Loucy (cell line): ENCODE data around the gene THTPA.
A peak's percentile ranks its signal among the peaks of the same experiment; 100 is the strongest.

Experiments used
- H2AFZ ChIP-seq: fragments of 200-600 bp; sonication (generic); 2 replicates; pipeline ENCODE4 v1.6.0; 2016; ENCODE audit warnings: antibody characterized with exemption, mild to moderate bottlenecking, low read length, moderate library complexity
- H3F3A ChIP-seq: fragments of 200-600 bp; 2 replicates; pipeline ENCODE4 v1.6.0; 2016; ENCODE audit warnings: antibody characterized with exemption, low read depth, mild to moderate bottlenecking
- H3K27me3 ChIP-seq: fragments of 200-600 bp; sonication (generic); 2 replicates; pipeline ENCODE4 v1.6.1; 2014; ENCODE audit warnings: low read length, mild to moderate bottlenecking; ENCODE audit not compliant: insufficient read depth, poor library complexity, severe bottlenecking
- H3K36me3 ChIP-seq: fragments of 200-600 bp; sonication (generic); 2 replicates; pipeline ENCODE4 v1.6.1; 2016; ENCODE audit warnings: low read length; ENCODE audit not compliant: insufficient read depth
- H3K4me1 ChIP-seq: fragments of 200-600 bp; sonication (generic); 2 replicates; pipeline ENCODE4 v1.5.1; 2014; ENCODE audit warnings: low read length, mild to moderate bottlenecking; ENCODE audit not compliant: insufficient read depth, poor library complexity, severe bottlenecking
- H3K4me2 ChIP-seq: fragments of 200-600 bp; sonication (generic); 2 replicates; pipeline ENCODE4 v1.6.0; 2014; ENCODE audit warnings: antibody characterized with exemption, low read length, low read depth, mild to moderate bottlenecking; ENCODE audit not compliant: poor library complexity, severe bottlenecking
- H3K4me3 ChIP-seq: fragments of 200-600 bp; sonication (generic); 2 replicates; pipeline ENCODE4 v1.5.1; 2014; ENCODE audit warnings: low read length, mild to moderate bottlenecking, mixed read lengths; ENCODE audit not compliant: poor library complexity, severe bottlenecking
- H3K79me2 ChIP-seq: fragments of 200-600 bp; sonication (generic); 2 replicates; pipeline ENCODE4 v1.6.1; 2014; ENCODE audit warnings: low read length; ENCODE audit not compliant: insufficient read depth
- H3K9ac ChIP-seq: fragments of 200-600 bp; sonication (generic); 2 replicates; pipeline ENCODE4 v1.6.0; 2014; ENCODE audit warnings: mild to moderate bottlenecking, low read depth, low read length, moderate library complexity; ENCODE audit not compliant: poor library complexity, severe bottlenecking
- H3K9me2 ChIP-seq: fragments of 200-600 bp; sonication (generic); replicated peaks from 2 replicates; pipeline ENCODE4 v1.6.1; 2016; ENCODE audit warnings: low read depth, low read length, mixed read lengths
- H3K9me3 ChIP-seq: fragments of 200-600 bp; sonication (generic); 2 replicates; pipeline ENCODE4 v1.6.1; 2014; ENCODE audit warnings: mild to moderate bottlenecking, antibody characterized with exemption, low read length, low read depth; ENCODE audit not compliant: insufficient read depth
- H4K20me1 ChIP-seq: fragments of 200-600 bp; sonication (generic); 2 replicates; pipeline ENCODE4 v1.6.0; 2014; ENCODE audit warnings: antibody characterized with exemption, low read length, mild to moderate bottlenecking; ENCODE audit not compliant: insufficient read depth, poor library complexity, severe bottlenecking
- EZH2phosphoT487 ChIP-seq: fragments of 200-600 bp; IDR thresholded peaks from 2 replicates; pipeline ENCODE4 v1.6.1; 2018; ENCODE audit warnings: antibody characterized with exemption, mild to moderate bottlenecking, moderate library complexity, borderline replicate concordance
- TF ChIP-seq, protein P1 (sequence below): fragments of 200-600 bp; sonication (generic); conservative IDR thresholded peaks from 2 replicates; pipeline ENCODE4 v1.5.1; 2014; ENCODE audit warnings: mild to moderate bottlenecking, antibody characterized with exemption, low read length

THTPA gene

DNA sequence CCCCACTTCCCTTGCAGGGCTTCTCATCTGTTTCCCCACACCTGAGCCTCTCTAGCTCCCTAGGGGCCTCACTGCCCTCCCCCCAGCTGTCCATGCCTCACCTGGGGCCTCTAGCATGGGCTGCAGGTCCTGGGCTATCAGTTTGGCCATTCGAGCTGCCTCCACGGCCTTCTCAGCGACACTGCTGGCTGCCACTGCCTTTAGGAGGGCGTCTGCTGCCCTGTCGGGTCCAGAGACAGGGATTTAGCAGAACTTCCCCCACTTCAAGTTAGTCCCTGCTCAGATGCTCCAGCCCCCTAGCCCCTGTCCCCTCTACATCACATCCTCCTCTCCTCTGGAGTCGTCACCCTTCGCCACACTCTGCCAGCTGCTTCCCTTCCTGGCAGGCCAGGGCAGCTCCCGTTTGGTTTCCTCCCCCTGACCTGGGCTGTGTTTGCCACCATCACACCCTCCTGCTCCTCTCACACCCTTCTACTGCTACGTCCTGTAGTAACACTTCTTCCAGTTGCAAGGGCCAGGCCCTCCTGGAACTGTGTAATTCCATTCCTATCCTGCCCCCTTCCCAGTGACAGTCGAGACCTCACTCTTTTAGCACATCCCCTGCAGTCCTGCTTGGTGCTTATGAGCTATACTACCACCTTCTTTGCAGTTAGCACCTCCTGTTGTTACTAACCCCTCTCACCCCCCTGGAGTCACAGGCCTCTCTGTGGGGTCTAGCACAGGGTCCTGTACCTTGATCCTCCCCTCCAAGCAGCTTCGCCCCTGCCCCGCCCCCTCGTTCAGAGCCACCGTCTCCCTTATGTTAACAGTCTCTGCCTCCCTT lies 15.8 kb downstream of the THTPA start:
- Histone ChIP-seq H3K36me3 (no peaks in the 10 kb centered on the region), H2AFZ (no peak overlapping the region), H4K20me1 (peaks cover 2% of the 10 kb centered on the region), H3K9ac (peak overlapping the region; percentile 28), H3K79me2 (peaks cover 11% of the 10 kb centered on the region), H3K9me2 (no peaks in the 10 kb centered on the region), H3K9me3 (no peaks in the 10 kb centered on the region), H3K4me2 (no peak overlapping the region), H3F3A (peaks cover 8% of the 10 kb centered on the region; the same call in 1 of the 2 replicates), H3K27me3 (no peaks in the 10 kb centered on the region), H3K4me1 (peaks cover 30% of the 10 kb centered on the region), H3K4me3 (no peak overlapping the region)
- no peak for TF ChIP-seq EZH2phosphoT487
- TF ChIP-seq, protein P1, sequence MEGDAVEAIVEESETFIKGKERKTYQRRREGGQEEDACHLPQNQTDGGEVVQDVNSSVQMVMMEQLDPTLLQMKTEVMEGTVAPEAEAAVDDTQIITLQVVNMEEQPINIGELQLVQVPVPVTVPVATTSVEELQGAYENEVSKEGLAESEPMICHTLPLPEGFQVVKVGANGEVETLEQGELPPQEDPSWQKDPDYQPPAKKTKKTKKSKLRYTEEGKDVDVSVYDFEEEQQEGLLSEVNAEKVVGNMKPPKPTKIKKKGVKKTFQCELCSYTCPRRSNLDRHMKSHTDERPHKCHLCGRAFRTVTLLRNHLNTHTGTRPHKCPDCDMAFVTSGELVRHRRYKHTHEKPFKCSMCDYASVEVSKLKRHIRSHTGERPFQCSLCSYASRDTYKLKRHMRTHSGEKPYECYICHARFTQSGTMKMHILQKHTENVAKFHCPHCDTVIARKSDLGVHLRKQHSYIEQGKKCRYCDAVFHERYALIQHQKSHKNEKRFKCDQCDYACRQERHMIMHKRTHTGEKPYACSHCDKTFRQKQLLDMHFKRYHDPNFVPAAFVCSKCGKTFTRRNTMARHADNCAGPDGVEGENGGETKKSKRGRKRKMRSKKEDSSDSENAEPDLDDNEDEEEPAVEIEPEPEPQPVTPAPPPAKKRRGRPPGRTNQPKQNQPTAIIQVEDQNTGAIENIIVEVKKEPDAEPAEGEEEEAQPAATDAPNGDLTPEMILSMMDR, result no peak

DNA sequence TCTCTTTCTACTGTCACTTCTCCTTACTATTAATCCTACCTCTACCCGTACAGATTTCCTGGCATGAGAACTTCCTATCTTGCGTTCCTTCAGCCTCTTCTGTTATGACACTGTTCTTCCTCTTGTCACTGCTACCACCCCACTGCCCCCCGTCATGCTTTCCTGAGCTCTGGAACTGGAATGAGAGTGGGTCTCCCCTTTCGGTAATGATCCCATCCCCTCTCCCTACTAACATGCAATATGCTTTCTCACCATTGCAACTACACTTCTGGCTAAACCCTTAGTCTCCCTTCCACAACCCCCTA lies 16.4 kb downstream of the THTPA start:
- Histone ChIP-seq H3K27me3 (no peaks in the 10 kb centered on the region), H3K4me3 (no peak overlapping the region), H3K4me1 (peaks cover 30% of the 10 kb centered on the region), H2AFZ (peak overlapping the region; percentile 57), H3K9me2 (no peaks in the 10 kb centered on the region), H3F3A (peaks cover 8% of the 10 kb centered on the region; the same call in 1 of the 2 replicates), H3K9me3 (no peaks in the 10 kb centered on the region), H3K4me2 (no peak overlapping the region), H4K20me1 (no peaks in the 10 kb centered on the region), H3K9ac (peak overlapping the region; percentile 28), H3K79me2 (peaks cover 8% of the 10 kb centered on the region; the same call in 1 of the 2 replicates), H3K36me3 (no peaks in the 10 kb centered on the region)
- no peak for TF ChIP-seq EZH2phosphoT487
- TF ChIP-seq, protein P1, result no peak

DNA sequence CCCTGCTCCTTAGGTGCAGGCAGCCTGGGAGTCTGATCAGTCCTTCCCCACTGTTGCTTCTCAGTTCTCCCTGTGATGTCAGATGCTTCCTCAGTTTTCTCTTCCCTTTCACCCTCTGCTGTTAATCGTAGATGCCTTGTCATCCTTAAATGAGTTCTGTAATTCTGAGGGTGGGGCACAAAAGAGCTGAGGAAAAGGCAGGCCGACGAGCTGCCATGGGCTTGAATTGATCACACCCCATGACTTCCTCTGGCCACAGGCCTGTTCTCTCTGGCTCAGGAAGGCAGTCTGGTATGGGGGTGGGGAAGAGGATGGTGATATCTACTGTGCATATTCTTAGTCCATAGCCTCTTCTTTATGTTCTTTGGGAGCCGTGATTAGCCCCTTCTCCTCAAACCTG lies 16.8 kb downstream of the THTPA start:
- Histone ChIP-seq H3K9me2 (no peaks in the 10 kb centered on the region), H3K4me3 (no peak overlapping the region), H3K27me3 (no peaks in the 10 kb centered on the region), H3K4me2 (no peak overlapping the region), H3F3A (peaks cover 8% of the 10 kb centered on the region; the same call in 1 of the 2 replicates), H3K9me3 (no peaks in the 10 kb centered on the region), H2AFZ (peak overlapping the region; percentile 57), H3K36me3 (no peaks in the 10 kb centered on the region), H4K20me1 (no peaks in the 10 kb centered on the region), H3K4me1 (peaks cover 30% of the 10 kb centered on the region), H3K9ac (peak overlapping the region; percentile 28), H3K79me2 (peaks cover 8% of the 10 kb centered on the region; the same call in 1 of the 2 replicates)
- TF ChIP-seq, protein P1, result no peak
- TF ChIP-seq EZH2phosphoT487, result no peak
